GM23248 (cell line): ENCODE data around the gene SHROOM3.

Experiments used
- EZH2 ChIP-seq: fragments of 200-600 bp; sonication (generic); IDR thresholded peaks from 2 replicates; pipeline ENCODE4 v1.6.1; 2018; ENCODE audit warnings: antibody characterized with exemption, mild to moderate bottlenecking; ENCODE audit not compliant: insufficient read depth, poor library complexity, severe bottlenecking
- EZH2phosphoT487 ChIP-seq: fragments of 200-600 bp; sonication (generic); IDR thresholded peaks from 2 replicates; pipeline ENCODE4 v1.6.1; 2018; ENCODE audit warnings: antibody characterized with exemption, moderate library complexity, mild to moderate bottlenecking, low read depth; ENCODE audit not compliant: insufficient read depth

DNA sequence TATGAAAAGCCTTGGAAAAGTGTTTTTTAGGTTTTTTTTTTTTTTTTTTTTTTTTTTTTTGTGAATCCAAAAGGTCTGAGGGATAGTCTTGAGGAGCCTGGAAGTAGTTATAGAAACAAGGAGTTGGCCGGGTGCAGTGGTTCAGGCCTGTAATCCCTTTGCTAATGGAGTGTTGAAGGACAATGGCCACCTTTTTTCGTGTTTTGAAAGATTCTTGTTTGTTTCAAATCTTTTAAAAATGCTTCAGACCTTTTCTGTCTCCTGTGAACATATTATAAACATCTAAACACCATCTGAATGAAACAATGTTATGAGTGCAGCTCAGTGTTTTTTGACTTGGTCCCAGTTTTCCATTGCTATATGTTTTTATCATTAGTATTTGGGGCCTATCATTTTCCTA, 285.1 kb downstream of the SHROOM3 start:
- TF ChIP-seq EZH2phosphoT487 (no peak), EZH2 (no peak)
